GM12872 (cell line): ENCODE data around the gene NCOA3.

Experiments
- TF ChIP-seq, protein P1 (sequence below): IDR thresholded peaks from 3 replicates; pipeline ENCODE4 v1.5.1; 2011; ENCODE audit warnings: low read depth, mild to moderate bottlenecking, low read length, moderate library complexity; ENCODE audit not compliant: insufficient read depth

The NCOA3 gene

GRCh38 chr20:47573559-47573958 lies 71.9 kb downstream of the NCOA3 start:
- TF ChIP-seq, protein P1, sequence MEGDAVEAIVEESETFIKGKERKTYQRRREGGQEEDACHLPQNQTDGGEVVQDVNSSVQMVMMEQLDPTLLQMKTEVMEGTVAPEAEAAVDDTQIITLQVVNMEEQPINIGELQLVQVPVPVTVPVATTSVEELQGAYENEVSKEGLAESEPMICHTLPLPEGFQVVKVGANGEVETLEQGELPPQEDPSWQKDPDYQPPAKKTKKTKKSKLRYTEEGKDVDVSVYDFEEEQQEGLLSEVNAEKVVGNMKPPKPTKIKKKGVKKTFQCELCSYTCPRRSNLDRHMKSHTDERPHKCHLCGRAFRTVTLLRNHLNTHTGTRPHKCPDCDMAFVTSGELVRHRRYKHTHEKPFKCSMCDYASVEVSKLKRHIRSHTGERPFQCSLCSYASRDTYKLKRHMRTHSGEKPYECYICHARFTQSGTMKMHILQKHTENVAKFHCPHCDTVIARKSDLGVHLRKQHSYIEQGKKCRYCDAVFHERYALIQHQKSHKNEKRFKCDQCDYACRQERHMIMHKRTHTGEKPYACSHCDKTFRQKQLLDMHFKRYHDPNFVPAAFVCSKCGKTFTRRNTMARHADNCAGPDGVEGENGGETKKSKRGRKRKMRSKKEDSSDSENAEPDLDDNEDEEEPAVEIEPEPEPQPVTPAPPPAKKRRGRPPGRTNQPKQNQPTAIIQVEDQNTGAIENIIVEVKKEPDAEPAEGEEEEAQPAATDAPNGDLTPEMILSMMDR: no peak

GRCh38 chr20:47574616-47575364 lies 73.1 kb downstream of the NCOA3 start:
- TF ChIP-seq, protein P1: no peak

DNA sequence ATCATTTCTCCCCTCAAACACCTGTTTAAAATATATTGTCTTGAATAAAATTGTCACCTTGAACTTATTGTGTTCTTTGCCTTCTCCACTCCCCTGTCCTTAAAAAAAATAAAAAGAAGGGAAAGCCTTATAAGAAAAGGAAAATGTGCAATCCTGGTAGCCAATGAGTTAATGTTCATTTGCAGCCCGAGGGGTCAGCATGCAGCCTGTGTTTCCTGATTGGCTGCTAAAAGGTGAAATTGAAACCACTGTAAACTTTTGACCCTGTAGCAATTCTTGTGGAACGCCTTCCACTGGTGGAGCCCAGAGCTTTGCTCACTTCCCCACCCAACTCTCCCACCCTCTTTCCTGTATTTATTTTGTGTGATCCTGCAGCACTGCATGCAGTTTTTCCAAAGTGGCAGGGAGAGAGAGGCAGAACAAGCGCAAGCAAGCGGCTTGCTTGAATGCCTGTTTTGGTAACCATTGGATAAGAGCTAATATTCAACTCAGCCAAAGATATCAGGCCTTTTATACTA lies 74.9 kb downstream of the NCOA3 start:
- TF ChIP-seq, protein P1: no peak

- TF ChIP-seq, protein P1: no peak
Observed at GRCh38 chr20:47577314-47577713, 75.6 kb downstream of the NCOA3 start.

GRCh38 chr20:47578543-47578942 lies 76.9 kb downstream of the NCOA3 start:
- TF ChIP-seq, protein P1: no peak

DNA sequence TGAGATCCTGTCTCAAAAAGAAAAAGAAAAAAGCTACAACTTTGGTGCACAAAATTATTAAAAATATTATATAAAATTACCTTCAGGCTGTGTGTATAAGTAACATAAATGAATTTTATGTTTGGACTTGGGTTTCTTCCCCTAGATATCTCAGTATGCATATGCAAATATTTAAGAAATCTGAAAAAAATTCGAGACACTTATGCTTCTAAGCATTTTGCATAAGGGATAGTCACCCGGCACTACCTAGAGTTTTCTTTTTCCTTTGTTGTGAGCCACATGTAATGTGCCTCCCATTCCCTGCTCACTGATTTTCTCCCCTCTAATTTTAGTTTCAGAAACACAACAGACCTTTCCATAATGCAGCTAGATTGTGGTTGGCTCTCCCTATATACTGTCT lies 79.4 kb downstream of the NCOA3 start:
- TF ChIP-seq, protein P1: no peak

GRCh38 chr20:47583551-47583950 lies 81.9 kb downstream of the NCOA3 start:
- TF ChIP-seq, protein P1: no peak
